Measurements from ENCODE around the gene EMB.
"Not testable (repeated sequence)": the region's sequence is repeated elsewhere in the genome, so short reads cannot be mapped to it uniquely, and the experiment has no call there.

The EMB gene, protein sequence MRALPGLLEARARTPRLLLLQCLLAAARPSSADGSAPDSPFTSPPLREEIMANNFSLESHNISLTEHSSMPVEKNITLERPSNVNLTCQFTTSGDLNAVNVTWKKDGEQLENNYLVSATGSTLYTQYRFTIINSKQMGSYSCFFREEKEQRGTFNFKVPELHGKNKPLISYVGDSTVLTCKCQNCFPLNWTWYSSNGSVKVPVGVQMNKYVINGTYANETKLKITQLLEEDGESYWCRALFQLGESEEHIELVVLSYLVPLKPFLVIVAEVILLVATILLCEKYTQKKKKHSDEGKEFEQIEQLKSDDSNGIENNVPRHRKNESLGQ

DNA sequence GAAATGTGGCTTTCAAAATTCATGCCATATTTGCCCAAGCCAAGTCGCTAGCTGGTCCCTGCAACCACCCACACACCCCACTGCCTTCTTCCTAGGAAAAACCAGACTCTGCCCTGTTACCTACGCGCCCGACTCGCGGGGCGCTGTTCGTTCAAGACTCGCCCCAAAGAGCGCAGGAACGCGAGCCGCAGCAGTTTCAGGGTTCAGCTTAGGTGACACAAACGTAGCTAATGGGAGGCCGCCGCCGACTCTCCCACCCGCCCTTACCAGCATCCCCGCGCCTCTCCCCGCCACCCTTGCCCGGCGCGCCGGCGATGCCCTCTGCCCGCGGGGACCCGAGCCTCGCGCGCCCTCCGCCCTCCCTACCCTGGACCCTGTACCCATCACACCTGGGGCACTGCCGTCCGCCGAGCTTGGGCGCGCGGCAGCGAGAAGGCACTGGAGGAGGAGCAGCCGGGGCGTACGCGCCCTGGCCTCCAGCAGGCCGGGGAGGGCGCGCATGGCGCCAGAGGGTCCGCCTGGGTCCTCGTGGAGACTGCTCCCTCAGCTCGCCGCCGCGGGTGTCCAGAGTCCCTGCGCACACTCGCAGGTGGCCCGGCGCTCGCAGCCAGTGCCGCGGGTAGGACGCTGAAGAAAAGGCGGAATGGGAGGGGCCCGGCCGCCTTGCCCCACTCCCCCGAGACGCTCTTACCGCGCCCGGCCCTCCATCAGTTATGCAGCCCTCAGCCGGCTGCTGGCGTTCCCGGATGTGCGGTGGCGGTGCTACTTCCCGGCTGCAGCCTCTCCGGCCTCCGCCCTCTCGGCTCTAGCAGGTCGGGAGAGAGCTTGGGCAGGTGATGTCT, at the start of gene EMB:
Gene EMB (minus strand): TSS at position 638 of the 842 bp plus-strand sequence. CDS start 137 bp downstream, at position 501.
- peak; percentile 85 for DNase-seq

DNA sequence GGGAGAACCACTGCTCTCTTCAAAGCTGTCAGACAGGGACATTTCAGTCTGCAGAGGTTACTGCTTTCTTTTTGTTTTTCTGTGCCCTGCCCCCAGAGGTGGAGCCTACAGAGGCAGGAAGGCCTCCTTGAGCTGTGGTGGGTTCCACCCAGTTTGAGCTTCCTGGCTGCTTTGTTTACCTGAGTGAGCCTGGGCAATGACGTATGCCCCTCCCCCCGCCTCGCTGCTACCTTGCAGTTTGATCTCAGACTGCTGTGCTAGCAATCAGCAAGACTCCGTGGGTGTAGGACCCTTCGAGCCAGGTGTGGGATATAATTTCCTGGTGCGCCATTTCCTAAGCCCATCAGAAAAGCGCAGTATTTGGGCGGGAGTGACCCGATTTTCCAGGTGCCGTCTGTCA, 48.4 kb upstream of the EMB start:
- peak; percentile 22 for DNase-seq

DNA sequence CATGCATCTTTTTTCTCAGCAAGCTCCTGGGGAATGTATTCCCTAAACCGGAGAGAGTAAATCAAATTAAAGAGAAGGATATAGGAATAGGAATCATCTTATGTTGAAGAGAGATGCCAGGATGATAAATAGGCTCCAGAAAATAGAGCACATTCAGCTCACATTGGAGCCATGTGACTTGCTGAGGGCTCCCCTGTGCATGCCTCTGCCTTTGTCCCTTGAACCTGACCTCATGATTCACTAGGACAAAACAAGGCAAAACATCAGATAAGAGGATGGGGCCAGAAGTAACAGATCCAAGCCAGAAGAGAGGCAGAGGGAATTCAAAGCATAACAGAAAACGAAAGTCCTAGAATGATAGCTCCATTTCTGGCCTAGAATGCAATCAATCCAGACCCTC, 37.7 kb upstream of the EMB start:
- not testable (repeated sequence) for DNase-seq

DNA sequence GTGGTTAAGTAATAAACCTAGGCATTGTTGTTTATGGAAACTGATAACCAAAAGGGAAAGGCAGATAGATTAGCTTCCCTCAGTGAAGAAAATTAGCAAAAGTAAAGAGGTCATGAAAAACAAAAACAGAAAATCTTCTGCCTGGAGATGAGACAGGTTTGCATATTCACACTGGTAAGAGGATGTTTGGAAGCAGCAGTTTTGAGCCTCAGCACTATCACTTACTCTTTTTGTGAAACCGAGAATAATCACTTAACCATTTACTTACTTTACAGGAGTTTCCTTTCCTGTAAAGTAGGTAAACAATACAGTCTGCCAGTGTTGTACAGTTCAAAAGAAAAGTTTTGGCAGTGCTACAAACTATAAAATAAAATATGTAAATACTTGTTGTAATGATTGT, 35.5 kb upstream of the EMB start:
- no peak for DNase-seq

DNA sequence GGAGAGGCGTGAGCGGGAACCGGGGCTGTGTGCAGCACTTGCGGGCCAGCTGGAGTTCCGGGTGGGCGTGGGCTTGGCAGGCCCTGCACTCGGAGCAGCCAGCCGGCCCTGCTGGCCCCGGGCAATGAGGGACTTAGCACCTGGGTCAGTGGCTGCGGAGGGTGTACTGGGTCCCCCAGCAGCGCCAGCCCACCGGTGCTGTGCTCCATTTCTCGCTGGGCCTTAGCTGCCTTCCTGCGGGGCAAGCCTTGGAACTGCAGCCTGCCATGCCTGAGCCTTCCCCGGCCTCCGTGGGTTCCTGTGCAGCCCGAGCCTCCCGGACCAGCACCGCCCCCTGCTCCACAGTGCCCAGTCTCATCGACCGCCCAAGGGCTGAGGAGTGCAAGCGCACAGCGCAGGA, 23.9 kb upstream of the EMB start:
- not testable (repeated sequence) for DNase-seq

DNA sequence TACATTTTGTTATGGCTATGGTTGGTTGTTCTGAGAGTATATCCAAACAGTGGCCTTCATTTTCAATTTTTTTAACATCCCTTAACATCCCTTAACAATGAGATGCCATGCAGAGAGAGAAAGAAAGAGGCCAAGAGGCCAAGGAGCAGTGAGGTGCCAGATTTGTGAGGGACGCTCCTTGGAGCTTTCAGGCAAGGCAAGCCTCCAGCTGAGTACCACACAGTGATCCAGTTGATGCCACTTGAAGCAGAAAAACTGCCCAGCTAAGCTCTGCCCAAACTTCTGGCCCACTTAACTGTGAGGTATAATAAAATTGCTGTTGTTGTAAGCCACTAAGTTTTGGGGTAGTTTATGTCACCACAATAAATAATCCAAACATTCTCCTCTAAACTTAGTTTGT, 22.6 kb upstream of the EMB start:
- DNase-seq: no peak

DNA sequence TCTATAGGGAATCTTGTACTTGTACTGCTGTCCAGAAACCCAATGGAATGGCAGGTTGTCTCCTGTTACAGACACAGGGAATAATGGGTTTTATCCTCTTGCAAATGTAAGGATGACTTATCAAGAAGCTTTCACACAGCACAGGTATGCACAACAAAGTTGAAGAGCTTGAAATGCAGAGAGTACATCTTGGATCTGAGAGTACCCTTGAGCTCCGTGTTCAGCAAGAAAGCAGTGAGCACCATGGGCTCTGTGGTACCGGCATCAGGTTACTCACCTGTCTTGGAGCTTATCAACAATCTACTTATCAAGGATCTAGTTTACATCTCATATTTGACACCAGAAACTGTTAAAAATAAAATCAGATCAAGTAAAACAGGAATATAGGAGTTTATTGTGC, 22.0 kb upstream of the EMB start:
- DNase-seq: no peak

DNA sequence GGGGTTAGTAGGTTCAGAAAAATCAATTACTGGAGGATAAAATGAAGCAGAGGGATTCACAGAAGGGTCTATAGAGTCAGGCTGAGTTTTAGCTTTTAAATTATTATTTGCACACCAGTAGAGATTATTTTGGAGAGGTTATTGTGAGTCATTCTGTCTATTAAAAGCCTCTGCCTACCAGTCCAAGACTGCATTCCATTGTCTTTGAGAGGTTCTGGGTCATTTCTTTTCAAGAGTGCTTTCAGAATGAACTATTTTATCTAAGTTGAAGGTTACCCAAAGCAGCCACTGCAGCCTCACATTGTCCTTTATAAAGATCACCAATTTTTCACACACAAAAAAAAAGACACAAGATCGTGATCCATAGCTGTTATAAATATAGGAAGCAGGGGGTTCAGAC, 21.5 kb upstream of the EMB start:
- not testable (repeated sequence) for DNase-seq

DNA sequence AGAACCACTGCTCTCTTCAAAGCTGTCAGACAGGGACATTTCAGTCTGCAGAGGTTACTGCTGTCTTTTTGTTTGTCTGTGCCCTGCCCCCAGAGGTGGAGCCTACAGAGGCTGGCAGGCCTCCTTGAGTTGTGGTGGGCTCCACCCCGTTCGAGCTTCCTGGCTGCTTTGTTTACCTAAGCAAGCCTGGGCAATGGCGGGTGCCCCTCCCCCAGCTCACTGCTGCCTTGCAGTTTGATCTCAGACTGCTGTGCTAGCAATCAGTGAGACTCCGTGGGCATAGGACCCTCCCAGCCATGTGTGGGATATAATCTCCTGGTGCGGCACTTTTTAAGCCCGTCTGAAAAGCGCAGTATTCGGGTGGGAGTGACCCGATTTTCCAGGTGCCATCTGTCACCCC, 17.3 kb upstream of the EMB start:
- peak; percentile 60 for DNase-seq

DNA sequence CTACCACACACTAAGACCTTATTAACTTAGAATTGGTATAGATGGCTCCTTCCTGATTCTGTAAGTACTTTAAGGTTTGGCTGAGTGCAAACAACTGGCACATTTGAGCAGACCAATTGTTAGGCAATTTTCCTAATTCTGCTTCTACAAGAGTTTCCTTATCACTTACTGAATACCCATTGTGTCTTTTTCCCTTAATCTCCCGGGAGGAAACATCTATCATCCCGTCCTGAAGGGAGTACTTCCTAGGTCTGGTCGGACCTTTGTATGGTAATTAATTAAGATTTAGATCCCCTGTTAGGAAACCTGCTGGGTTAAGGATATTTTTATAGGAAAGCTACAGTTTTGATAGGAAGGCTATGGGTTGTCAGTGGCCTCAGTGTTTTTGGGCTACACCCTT, 8.2 kb upstream of the EMB start:
- DNase-seq: not testable (repeated sequence)

DNA sequence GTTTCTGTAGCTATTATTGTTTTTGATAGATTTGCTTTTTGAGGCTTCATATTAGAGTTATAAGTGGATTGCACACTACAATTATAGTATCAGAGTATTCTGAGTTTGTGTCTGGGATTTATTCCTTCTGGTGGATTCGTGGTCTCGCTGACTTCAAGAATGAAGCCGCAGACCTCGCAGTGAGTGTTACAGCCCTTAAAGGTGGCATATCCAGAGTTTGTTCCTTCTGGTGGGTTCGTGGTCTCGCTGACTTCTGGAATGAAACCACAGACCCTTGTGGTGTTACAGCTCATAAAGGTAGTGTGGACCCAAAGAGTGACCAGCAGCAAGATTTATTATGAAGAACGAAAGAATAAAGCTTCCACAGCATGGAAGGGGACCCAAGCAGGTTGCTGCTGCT, 6.9 kb upstream of the EMB start:
- DNase-seq: no peak

DNA sequence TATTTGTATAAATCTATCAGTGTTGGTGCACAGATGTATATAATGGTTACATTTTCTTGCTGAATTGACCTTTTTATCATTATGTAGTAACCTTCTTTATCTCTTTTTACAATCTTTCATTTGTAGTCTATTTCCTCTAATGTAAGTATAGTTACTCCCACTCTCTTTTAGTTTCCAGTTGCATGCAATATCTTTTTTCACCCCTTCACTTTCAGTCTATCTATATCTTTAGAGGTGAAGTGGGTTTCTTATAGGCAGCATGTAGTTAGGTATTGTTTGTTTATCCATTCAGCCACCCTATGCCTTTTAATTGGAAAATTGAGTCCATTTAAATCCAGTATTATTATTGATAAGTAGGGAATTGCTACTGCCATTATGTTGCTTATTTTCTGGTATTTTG, 6.1 kb upstream of the EMB start:
- no peak for DNase-seq

DNA sequence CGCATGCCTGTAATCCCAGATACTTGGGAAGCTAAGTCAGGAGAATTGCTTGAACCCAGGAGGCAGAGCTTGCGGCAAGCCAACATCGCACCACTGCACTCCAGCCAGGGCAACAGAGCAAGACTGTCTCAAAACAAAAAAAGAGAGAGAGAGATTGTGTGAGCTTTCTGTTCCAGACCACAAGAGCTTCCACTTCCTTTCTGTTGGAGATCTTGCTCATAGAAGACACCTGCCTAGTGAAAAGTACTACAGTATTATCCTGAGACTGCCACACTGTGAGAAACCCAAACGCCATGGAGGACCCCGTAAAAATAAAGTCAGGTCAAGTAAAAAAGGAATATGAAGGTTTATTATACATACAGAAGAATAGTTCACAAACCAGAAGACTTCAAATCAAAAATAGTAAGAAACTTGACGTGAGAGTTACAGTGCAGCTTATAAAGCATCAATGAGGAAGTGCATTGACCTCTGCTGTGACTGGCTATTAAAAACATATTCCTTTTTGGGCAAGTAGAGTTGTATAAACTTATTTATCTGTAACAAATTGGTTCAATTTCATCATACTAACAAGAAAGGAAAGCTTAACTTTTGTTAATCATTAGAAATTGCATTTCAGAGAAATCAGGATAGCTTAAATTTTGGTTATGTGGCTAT, 4.3 kb upstream of the EMB start:
- DNase-seq: peak; percentile 71

DNA sequence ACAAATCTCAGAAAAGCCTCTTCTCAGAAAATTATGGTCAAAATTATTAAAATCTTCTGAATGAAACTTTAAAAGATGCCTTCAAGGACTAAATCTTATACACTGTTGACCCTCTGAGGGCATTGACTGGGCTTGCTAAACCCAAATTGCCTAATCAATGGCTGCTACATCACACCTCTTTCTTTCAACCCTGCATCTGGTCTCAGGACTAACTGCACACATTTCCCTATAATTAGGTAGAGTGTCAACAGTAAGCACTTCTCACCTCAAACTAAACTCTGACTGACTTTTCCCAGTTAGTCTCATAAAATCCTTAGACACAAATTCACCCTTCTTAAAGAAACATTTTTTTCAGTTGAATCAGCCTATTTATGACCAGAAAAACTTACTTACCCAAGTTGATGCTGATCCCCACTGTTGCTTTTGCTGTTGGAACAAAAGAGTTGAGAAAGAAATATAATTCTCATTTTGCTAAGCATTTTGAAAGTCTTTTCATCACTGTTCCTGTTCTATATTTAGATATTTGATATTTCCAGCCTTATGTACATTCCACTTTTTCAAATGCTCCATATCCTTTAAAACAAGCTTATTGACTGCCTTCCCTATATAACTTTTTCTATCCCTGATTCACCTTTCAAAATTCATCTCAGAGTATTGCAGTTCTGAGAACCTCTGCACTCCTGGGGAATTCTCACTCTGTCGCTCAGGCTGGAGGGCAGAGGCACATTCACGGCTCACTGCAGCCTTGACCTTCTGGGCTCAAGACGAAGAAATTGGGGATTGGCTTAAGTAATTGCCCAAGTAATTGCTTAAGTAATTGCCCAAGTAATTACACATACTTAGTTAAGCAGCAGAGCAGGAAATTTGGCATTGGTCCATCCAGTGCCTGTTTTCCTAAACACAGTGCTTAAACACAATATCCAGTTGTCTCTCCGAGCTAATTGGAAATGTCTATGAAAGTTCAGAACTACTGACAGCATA, 1.8 kb upstream of the EMB start:
- DNase-seq: not testable (repeated sequence)

DNA sequence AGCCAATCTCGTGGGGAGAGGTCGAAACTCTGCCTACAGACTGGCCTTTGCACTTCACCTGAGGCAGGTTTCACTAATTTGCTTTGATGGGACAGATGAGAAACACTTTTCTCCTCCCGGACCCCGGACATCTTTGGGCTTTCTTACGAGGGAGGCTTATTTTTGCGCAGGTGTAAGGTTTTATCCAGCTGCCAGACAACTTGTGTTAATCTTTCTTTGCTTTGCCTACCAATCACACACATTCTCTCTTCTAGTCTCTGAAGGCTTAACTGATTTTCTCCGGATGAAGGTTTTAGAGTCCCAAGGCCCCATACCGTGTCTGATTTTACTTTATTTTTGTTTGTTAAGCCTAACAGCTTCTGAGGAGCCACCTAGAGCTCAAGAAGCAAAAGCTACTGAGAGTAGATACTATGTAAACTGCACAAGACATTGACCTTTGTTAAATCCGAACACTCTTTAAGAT, 436 bp upstream of the EMB start:
- no peak for DNase-seq

DNA sequence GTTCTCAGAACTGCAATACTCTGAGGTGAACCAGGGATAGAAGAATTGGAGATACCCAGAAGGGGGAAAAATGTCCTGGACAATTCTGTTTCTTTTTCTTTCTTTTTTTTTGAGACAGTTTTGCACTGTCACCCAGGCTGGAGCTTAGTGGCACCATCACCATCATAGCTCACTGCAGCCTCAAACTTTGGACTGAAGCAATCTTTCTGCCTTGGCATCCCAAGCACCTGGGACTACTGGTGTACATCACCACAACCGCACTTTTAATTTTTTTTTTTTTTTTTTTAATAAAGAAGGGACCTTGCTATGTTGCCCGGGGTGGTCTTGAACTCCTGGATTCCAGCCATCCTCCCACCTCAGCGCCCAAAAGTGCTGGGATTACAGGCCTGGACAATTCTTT, 1.9 kb downstream of the EMB start:
- DNase-seq: no peak

DNA sequence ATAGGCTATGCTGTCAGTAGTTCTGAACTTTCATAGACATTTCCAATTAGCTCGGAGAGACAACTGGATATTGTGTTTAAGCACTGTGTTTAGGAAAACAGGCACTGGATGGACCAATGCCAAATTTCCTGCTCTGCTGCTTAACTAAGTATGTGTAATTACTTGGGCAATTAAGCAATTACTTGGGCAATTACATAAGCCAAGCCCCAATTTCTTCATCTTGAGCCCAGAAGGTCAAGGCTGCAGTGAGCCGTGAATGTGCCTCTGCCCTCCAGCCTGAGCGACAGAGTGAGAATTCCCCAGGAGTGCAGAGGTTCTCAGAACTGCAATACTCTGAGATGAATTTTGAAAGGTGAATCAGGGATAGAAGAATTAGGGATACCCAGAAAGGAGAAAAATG, 3.0 kb downstream of the EMB start:
- DNase-seq: not testable (repeated sequence)

DNA sequence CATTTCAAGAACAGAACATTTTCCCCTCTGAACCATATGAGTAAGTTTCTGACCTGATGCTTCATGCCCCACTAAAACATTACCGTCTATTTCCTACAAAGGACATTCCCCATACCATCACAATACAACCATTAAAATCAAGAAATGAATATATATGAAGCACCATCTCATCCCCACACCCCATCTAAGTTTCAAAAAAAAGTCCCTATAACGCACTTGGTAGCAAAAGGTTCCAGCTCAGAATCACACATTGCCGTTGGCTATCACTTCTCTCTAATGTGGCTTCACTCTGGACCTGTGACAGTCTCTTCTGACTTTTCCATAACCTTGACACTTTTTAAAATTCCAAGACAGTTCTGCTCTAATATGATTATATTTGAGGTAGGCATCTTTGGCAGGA, 5.9 kb downstream of the EMB start:
- DNase-seq: no peak

DNA sequence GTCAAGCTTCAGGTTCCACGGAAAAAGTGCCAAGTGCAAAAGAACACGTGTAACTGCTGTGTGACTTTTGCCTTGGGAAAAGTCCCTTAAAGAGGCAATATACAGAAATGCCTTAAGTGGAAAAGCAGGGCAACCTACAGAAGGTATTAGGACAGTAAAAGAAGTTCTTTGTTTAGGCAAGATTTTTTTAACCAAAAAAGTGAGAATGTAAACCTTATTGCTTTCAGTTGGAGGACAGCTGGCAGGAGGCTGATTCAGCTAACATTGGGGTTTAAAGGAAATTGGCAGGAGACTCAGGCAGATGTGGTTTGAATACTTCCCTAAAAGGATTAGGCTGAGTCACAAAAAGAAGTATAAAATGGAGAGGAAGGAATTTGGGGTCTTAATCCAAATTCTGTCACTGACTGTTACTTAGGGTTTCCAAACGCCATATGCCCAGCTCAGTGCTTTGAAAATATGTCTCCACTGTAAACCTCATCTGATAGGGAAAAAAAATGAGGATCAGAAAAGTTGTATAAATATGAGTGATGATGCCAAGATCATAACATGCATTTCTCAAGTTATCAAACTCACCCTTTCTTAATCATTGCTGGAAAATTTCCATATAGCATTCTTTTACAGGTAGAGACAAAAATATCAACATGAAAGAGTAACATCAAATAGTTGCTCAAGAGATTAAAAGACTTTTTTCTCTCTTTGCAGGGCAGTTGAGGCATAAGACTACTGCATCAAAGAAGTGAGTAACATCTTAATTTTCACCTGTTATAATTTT, 9.8 kb downstream of the EMB start:
- not testable (repeated sequence) for DNase-seq

DNA sequence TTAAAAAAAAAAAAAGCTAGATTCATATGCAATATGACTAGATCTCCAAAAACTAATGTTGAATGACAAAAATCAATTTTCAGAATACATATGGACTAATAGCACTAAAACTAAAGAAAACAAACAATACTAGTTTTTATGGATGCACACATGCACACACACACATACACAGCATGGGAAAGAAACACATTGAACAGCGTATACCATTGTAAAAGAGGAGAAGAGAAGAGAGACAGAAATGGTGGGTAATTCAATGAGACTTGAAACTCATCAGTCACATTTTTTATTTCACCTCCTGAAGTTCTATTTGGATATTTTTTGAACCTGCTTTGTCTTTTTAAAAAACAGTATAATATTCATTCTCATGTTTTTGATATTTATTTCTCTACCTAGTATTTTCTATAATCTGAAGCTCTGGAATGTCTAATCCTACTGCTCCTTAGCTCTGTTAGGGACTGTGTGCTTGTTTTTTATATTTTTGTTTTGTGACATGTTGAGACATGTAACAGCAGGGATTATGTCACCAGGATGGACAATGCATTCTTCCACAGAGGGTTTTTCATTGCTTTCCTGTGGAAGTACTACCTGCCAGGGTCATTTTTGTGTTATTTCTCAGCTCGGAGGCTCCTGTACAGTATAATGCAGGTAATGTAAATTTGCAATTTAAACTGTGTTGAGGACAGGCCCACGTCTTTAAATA, 17.8 kb downstream of the EMB start:
- DNase-seq: not testable (repeated sequence)
